Ovary (tissue), 3 donors: Measurements from ENCODE around the gene GPR108.

ENCODE experiments used
- EP300 ChIP-seq: sonication (generic); formaldehyde crosslinking; IDR thresholded peaks from one replicate; pipeline ENCODE4 v1.6.1; 2017; ENCODE audit warnings: antibody characterized with exemption
- POLR2A ChIP-seq: fragments of 450-650 bp; IDR thresholded peaks from one replicate; pipeline ENCODE4 v1.6.1; 2017; ENCODE audit warnings: antibody characterized with exemption, mild to moderate bottlenecking, moderate library complexity
- TF ChIP-seq, protein P1 (sequence below), 3 donors: fragments of 450-650 bp in 2 of 3; fragments of 200-600 bp in 1 of 3; IDR thresholded peaks; one replicate each; pipeline versions ENCODE4 v1.5.1 to v1.8.0; 2016 to 2022; ENCODE audit warnings: antibody characterized with exemption in 3 of 3, mild to moderate bottlenecking in 1 of 3
- donor health status: DM: no; HTN: no; CAD: no.

DNA sequence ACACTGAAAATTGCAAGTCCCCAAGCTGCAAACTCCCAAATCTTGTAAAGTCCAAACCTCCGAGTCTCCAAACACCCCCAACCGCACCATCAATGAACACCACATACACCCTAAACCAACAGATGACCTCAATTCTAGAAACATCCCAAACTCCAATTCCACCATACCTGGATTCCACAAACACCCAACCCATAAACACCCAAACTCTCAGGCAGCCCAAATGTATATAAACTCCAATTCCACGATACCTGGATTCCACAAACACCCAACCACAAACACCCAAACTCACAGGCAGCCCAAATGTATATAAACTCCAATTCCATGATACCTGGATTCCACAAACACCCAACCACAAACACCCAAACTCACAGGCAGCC is 17.4 kb downstream of the GPR108 start:
- TF ChIP-seq, protein P1, sequence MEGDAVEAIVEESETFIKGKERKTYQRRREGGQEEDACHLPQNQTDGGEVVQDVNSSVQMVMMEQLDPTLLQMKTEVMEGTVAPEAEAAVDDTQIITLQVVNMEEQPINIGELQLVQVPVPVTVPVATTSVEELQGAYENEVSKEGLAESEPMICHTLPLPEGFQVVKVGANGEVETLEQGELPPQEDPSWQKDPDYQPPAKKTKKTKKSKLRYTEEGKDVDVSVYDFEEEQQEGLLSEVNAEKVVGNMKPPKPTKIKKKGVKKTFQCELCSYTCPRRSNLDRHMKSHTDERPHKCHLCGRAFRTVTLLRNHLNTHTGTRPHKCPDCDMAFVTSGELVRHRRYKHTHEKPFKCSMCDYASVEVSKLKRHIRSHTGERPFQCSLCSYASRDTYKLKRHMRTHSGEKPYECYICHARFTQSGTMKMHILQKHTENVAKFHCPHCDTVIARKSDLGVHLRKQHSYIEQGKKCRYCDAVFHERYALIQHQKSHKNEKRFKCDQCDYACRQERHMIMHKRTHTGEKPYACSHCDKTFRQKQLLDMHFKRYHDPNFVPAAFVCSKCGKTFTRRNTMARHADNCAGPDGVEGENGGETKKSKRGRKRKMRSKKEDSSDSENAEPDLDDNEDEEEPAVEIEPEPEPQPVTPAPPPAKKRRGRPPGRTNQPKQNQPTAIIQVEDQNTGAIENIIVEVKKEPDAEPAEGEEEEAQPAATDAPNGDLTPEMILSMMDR (IDR thresholded peaks at IDR 0.05), result no peak
- TF ChIP-seq EP300 (no peak), POLR2A (no peak)
